HG03045 (cell line): ENCODE measurements around the gene CDKN1C.

Source experiments
- ATAC-seq: cut with Tn5 transposase; IDR thresholded peaks from one replicate; pipeline ENCODE4 v1.9.1; 2021; ENCODE audit warnings: mild to moderate bottlenecking, moderate library complexity; ENCODE audit not compliant: unreplicated experiment

Gene CDKN1C

DNA sequence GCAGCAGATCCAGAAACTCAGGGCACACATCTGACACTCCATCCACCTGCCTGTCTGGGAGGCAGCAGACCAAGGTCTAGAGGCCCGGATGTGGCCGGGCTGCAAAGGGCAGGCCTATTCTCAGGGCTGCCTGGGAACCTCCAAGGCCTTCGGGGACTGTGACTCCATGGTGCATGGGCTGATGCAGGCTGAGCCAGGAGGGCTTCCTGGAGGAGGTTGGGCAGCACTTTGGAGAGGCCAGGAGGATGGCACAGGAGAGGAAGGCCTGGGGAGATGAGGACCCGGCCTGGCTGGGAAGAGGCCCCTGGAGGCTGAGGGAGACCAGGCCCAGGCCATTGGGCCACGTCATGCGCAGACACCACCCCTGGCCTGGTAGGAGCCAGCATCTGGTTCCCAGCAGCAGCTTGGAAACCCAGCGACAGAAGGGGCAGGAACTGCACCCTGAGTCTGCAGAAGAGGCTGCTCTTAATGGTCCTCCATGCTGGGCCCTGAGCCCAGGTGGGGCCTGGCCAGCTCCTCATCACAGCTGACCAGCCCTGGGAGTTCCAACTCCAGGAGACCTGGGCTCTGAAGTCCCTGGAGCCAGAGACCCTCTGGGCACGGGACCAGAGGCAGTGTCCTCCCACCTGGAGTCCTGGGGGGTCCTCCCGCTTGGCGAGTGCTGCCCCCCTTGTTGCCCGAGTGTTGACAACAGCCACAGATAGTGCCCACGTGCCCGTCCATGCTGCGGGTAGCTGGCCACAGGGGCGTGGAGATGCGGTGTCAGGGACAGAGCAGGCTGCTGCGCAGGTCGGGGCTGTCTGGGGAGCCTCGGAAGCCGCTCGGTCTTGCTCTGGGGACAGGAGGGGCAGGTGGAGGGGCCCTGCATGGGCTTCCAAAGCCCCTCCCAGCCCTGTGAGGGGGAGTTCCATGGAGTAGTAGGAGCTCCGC is 38.1 kb upstream of the CDKN1C start:
- no peak for ATAC-seq

DNA sequence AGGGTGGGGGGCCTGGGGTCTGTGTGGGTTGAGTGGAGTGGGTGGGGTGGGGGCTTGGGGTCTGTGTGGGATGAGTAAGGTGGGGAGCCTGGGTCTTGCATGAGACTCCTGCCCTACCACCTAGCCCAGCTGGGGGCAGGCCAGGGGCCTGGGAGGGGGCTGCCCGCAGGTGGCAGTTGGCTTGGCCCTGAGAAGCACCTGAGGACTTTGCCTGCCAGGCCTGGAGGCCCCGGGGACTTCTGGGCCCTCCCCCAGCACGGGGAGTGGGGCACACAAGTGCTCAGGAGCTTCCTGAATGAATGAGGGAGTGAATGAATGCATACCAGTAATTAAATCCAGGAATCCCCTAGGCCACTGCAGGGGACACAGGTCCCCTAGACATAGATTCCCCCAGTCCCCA is 37.1 kb upstream of the CDKN1C start:
- ATAC-seq, result no peak

DNA sequence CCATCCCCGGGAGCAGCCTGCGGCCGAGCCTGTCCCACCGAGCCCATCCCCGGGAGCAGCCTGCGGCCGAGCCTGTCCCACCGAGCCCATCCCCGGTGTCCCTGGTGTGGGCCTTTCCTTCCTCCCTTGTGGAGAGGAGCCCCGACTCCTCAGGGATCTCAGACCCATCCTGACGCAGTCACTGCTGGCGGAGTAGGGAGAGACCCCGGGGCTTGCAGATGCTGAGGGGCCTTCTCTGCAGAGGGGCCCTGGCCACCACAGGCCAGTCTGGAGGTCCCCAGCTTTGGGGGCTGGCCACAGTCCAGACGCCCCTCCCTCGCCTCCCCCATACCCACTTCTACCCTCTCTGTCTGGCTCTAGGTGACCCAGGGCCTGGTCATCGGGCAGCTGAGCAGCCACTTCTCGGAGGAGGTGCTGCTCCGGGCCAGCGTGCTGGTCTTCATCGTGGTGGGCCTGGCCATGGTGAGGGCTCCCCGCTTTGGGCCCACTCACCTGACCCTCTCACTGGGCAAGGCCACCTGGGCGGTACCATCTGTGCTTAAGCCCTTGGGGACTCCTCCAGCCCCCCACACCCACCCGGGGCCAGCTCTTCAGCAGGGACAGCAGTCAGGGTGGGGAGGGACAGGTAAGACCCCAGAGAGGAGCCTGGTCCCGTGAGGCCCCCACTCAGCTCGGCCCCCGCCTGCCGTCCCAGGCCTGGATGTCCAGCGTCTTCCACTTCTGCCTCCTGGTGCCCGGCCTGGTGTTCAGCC is 36.3 kb upstream of the CDKN1C start:
- ATAC-seq, result no peak

DNA sequence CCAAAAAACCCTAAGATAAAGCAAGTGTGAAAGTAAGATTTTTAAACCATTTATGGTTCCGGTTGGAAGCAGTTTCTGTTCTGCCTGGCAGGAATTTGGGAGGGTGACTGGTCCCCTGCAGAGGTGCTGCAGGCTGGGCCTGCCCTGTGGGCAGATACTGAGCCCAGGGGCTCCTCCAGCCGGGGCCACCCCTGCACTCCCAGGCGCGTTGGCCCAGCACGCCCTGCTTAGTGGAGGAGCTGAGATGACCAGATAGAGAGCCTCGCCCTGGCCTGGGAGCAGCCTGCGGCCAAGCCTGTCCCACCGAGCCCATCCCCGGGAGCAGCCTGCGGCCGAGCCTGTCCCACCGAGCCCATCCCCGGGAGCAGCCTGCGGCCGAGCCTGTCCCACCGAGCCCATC is 35.7 kb upstream of the CDKN1C start:
- ATAC-seq, result no peak

DNA sequence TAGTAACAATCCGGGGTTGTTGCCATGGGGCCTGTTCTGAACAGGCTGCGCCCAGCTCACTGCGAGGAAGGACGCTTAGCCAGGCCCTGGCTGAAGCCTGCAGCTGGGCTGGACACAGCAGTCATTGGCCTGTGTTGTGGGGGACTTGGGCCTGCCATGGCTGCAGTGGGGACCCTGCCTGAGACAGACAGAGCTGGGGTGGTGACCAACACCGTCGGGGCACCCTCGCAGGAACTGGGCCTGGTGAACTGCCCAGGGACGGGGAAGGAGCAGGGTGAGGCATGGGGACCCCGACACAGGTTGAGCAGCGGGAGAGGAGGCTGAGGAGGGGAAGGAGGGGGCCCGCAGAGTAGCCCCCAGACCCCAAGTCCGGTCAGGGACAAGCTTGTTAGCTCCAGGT is 34.8 kb upstream of the CDKN1C start:
- ATAC-seq, result no peak

DNA sequence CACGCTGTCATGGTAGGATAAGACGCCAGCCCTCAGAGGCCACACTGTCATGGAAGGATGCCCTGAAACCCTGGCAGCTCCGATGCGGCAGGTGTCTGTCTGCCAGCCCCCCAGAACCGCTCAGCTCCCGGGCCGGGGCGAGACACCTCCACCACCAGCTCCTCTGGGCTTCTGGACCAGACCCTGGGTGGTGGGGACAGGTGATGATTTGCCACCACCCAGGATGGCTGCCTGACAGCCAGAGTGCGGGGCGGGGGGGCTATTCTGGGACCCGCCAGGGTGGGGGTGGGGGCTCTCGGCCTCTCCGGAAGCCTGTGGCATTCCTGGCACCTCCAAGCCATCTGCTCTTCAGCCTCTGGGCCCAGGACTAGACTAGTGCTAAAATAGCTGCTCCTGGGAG is 34.3 kb upstream of the CDKN1C start:
- ATAC-seq, result no peak

DNA sequence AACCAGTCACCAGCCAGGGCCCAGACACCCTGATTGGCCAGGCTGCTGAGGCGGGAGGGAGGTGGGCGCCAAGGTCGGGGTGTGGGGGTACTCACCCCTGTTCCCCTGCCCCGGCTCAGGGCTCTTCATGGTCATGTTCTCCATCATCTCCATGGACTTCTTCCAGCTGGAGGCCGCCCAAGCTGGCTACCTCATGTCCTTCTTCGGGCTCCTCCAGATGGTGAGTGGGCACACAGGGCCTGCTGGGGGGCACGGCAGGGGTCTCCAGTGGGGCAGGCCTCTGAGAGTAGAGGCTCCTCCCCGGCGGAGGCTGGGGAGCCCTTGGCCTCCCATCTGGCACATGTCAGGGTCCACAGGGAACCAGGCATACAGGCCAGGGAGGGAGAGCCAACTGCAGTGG is 33.6 kb upstream of the CDKN1C start:
- no peak for ATAC-seq

DNA sequence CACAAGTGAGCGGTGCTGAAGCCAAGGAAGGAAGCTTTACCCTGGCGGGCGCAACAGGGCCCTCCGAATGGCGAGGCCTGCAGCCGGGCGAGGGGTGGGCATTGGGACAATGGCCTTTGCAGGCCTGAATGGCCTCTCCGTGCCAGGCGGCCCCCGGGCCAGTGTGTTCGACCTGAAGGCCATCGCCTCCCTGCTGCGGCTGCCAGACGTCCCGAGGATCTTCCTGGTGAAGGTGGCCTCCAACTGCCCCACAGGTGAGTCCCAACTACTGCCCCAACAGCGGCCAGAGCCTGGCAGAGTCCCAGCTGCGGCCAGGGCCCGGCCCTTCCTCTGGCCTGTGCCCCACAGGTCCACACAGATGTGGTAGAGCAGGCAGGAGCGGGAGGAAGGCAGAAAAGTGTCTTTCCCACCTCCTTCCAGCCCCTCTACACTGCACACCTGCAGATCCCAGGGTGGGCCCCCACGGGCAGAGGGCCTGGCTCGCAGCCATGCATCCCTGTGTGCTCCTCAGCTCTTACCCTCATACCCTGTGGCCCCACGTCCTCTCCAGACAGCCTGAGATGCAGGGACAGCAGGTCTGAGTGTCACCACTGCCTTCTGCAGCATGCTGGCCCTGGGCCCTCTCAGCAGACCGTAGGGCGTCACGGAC is 32.4 kb upstream of the CDKN1C start:
- ATAC-seq, result no peak

DNA sequence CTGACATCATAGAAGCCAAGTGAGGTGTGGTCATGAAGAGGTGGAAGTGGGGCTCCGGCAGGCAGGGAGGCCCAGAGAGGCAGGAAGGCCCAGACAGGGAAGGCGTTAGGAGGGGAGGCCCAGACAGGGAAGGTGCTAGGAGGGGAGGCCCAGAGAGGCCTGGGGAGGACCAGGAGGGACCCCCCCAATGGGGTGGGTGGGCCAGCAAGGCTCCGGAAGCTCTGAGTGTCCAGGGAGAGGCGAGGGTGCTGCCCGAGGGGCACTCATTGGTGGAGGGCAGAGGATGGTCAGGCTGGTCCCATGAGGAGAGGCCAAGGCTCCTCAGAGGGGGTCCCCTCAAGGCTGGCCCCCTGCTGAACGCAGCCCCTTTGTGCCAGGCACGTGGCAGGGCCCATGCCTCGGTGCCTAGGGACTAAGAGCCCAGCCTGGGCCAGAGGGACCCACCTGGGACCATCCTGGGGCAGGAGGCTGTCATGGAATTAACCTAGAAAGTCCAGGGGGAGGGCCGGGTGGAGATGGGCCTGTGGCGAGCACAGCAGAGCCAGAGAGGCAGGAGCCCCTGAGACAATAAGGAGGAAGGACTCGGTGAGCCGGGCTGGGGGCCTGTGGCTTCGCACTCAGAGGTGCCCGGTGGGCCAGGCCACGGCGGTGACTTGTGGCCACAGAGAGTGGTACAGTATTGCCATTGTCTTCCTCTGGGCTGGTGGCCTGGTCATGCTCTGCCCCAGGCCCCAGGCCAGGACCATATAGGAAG is 31.5 kb upstream of the CDKN1C start:
- ATAC-seq, result no peak

DNA sequence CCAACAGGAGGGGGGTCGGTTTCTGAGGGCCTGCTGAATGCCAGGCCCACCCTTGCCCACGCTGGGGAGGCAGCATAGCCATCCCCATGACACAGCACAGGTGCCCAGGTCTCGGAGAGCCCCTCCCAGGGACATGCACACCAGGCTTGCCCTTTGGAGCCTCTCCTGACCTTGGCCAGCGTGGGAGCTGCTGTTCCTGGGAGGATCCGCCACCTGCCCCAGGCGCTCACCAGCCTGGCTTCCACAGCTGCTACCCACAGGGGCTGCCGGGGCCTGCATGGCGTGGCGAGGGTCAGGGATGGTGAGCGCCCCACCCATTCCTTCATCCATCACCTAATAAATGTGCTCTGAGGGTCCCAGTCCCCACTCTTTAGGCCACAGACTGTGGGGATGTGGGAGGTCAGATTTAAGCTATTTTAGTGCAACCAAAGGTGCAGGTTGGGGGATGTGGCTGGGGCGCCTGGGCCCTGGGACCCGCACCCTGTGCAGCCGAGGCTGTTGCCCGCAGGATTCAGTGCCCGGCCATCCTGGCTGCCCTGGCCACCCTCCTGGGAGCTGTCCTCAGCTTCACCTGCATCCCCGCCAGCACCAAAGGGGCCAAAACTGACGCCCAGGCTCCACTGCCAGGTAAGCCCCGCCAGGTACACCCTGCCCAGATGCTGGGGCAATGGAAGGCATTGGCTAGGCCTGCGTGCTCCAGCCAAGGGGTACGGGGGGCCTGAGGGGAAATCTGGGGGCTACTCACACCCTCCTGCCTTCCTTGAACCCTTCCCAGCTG is 30.7 kb upstream of the CDKN1C start:
- no peak for ATAC-seq

DNA sequence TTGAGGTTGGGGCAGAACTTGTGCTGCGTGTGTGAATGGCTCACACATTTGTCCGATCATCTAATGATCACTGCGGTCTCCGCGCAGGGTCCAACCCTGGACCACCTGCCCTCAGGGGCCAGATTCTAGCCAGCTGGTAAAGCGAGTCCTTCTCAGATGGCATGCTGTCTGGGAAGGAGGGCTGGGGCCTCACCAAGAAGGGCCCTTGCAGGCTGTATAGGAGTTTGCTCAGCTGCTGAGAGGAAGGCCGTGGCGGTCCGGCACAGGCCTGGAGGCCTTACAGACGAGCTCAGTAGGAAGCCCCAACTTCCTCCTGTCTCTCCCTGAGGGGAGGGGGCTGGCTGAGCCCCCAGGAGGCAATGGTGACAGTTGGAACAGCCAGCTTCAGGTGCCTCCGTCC is 29.9 kb upstream of the CDKN1C start:
- ATAC-seq, result no peak

DNA sequence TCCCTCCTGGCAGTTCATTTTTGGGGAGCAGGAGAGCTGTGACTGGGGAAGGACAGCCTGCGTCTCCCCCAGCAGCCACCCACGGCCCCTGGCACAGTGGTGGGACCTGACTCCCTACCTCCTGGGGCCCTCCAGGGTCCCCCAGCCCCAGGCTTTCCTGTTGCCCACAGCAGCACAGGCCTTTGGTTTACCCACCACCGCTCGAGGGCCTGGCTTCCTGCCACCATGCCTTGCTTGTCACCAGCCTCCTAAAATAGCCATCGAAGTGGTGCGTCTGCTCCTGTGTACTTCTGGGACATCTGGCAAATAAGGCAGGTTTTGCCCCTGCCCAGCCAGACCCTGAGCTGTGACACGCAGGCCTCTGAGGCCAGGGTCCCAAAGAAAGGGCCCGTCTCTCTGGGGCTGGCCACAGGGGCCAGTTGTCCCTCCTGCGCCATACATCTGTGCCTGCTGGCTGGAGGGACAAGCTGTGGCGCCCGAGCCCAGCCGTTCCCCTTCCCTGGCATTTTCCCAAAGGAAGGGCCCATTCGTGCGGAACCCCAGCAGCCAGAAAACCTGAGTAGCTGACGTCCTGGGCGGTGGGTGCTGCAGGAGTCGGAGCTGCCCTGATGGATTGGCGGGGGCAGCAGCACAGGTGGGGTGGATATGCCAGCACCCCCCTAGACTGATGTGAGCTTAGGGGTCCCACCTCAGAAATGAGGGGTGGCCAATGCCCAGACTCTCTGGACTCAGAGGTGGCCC is 29.1 kb upstream of the CDKN1C start:
- no peak for ATAC-seq

DNA sequence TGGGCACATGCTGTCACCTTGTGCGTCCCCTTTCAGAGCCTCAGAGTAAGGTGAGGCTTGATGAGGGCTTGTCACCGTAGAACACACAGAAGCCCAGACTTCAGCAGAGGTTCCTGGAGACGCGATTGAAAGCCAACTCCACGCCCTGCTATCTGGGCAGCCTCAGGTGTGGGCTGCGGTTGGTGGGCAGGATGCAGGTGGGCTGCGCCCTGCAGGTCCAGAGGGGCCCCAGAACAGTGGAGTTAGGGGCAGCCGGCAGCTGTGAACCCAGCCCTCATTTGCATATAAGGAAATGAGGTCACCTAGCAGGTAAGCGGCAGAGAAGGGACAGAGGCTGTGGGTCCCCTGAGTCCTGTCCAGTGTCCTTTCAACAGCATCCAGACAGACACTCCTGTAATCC is 28.2 kb upstream of the CDKN1C start:
- ATAC-seq, result no peak

DNA sequence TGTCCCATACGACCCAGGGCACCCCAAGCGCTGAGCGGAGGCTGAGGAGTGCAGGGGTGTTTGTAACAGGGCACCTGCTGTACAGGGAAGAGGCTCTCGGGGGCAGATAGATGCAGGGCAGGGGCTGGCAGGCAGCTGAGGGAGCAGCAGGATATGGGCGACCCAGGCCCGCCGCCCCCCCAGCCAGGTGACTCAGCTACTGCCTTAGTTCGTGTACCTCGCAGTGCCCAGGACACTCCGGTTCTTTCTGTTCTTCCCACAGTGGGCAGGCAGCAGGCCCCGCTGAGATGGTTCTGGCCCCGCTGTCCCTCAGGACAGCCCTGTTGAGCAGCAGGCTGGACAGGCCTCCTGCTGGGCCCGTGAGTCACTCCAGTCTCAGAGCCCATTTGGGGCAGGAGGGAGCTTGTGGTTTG is 27.4 kb upstream of the CDKN1C start:
- ATAC-seq, result no peak

DNA sequence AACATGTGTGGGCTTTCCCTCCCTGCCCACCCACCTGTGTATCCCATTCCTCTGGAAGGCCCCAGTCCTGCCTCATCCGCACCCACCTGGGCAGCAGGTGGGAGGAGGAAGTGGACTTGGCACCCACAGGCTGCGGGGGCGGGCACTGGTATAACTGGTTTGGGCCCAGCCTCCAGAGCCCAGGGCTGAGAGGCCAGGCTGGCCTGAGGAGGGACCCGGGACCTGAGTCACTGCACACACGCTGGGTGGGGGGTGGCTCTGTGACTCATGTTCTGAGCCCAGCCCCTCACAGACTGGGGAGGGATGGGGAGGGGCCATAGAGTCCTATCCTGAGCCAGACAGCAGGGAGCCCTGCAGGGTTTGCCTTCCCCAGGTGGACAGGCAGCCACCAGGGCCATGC is 26.9 kb upstream of the CDKN1C start:
- no peak for ATAC-seq

DNA sequence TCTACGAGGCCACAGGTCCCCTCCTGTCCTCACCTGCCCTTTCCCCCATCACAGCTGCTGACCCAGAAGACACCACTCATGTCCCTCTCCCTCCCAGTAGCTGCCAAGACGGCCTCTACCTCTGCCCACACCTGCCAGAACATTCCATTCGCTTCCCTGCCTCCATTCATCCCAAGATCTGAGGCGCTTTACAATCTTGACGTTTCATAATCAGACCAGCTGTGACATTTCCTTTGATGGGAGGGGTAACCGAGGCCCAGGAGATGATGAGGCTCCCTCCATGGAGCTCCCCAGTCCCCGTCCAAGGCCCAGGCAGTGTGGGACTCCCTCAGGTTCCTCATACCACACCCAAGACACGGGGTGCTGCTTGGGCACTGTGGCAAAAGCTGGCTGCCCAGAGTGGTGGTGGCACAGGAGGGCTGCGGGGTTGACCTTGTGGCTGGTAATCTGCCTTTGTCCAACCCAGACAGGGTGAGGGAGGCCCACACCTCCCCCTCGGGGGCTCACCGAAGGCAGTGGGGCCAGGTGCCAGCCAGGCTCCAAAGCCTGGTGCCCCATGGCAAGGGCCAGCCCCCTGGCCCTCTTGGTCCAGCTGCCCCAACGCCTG is 26.3 kb upstream of the CDKN1C start:
- no peak for ATAC-seq

DNA sequence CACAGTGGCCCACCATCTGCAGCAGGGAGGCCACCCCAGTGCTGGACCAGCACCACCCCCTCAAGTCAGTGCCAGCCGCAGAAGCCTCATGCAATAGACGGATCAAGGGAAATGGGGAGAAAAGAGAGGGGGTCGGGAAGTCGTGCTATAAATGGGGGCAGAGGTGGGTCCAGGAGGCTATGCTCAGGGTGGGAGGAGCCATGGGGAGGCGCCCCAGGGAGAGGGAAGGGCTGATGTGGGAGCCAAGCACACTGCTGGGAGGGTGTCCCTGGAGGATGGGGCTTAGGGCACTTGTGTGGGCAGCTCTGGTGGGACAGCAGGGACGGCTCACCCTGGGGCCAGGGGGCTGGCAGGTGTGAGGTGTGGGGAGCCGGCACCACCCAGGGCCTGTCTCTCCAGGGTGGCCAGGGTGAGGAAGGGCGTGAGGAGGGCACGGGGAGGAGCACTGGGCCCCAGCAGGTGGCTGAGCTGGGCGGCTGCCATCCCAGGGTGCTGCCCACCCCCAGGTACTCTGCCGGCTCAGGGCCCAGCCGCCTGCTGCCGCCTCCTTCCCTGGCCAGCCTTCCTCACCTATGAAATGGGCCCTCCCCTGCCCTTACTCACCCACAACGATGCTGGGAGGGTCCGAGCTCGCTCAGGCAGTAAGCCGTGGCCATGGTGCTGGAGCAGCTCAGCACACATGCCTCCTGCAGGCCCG is 25.7 kb upstream of the CDKN1C start:
- ATAC-seq, result no peak

DNA sequence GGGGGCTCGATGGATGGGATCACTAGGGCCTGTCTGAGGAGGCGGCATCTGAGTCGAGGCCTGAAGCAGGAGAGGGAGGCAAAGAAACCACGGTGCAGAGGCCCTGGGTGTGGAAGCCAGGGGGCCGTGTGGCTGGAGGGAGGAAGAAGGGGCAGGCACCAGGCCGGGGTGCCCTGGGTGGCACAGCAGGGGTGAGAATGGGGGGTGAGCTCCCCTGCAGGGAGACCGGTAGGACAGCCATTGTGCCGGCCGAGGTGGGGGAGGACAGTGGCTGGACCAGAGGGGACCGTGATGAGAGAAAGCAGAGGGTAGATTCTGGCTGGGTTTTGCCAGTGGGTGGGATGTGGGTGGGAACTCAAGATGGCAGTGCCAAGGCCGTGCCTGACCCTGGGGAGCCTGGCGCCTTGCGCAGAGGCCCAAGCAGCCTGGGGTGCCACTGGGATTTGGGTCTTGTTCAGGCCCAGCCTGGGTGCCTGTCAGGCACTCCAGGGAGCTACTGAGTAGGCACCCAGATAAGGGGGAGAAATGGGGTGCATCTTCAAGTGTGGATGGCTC is 24.9 kb upstream of the CDKN1C start:
- ATAC-seq, result no peak
